GM19043 (cell line): ENCODE data around the gene SDK2.

Experiments used
- ATAC-seq: cut with Tn5 transposase; IDR thresholded peaks from one replicate; pipeline ENCODE4 v1.9.1; 2021; ENCODE audit warnings: low read depth; ENCODE audit not compliant: unreplicated experiment

SDK2 gene

GRCh38 chr17:73514146-73514863, 129.9 kb downstream of the SDK2 start:
- ATAC-seq = no peak

- ATAC-seq = no peak
Measured at GRCh38 chr17:73513426-73513825, 130.8 kb downstream of the SDK2 start.

GRCh38 chr17:73511719-73512115, 132.5 kb downstream of the SDK2 start:
- no peak for ATAC-seq

DNA sequence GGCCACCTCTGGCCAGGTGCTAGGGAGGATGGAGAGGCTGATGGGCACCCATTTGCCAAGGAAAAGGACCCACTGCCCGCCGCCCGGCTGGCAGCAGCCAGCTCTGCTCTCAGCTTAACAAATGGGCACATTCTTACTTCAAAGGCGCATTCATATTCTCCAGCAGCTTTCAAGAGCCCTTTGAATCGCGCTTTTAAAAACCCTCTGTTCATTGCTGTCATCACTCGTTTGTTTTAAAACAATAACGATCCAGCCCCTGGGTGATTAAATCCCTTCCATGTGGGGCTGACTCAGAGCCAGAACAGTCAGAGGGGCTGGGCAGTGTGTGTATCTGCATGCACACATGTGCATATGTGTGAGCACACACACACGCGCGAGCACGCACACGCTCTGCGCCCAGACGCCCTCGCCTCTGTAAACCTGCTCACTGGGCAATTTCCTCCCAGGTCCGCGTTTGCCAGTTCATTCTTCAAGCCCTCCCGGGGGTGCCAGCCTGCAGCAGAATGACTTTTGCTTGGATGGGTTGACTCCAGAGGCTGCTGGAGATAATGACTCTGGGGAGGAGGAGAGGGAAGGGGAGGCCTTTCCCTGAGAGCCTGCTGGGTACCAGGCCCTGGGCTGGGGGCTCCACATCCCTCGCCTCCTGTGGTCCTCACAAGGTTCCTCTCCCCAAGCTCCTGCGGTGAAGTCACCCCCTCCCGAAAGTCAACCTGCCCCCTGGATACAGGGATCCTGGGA, 133.1 kb downstream of the SDK2 start:
- no peak for ATAC-seq

- no peak for ATAC-seq
Measured at GRCh38 chr17:73508931-73509605, 135.2 kb downstream of the SDK2 start.

- ATAC-seq = no peak
Measured at GRCh38 chr17:73508057-73508930, 136.0 kb downstream of the SDK2 start.

- no peak for ATAC-seq
Measured at GRCh38 chr17:73506470-73507435, 137.5 kb downstream of the SDK2 start.

DNA sequence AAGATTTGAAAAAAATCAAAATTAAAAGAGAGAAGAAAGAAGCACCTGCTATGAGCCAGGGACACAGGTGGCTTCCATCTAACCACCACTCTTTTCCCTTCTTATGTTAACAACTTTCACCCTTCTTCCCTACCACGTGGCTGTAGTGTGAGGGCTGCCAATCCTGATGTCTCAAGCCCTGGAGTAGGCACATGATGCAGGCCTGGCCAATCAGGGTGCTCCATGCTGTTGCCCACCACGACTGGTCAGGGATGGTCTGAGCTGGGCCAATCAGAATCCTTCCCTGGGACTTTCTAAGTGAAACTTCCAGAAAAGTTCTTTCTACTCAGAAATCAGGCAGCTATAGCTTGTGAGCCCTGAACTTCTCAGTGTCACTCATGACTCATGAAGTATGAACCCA, 140.7 kb downstream of the SDK2 start:
- no peak for ATAC-seq

DNA sequence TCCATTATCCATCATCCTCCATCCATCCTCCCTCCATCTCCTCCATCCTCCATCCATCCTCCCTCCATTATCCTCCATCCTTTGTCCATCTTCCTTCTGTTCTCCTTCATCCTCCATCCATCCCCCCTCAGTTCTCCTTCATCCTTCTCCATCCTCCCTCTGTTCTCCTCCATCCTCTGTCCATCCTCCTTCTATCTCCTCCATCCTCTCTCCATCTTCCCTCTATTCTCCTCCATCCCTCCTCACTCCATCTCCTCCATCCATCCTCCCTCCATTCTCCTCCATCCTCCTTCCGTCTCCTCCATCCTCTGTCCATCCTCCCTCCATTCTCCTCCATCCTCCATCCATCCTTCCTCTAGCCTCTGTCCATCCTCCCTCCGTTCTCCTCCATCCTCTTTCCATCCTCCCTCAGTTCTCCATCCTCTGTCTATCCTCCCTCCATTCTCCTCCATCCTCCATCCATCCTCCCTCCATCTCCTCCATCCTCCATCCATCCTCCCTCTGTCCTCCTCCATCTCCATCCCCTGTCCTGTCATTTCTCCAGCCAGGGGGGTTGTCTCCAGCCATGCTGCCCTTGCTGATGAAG, 143.7 kb downstream of the SDK2 start:
- no peak for ATAC-seq

GRCh38 chr17:73498886-73499554, 145.2 kb downstream of the SDK2 start:
- ATAC-seq = no peak

GRCh38 chr17:73498176-73498575, 146.1 kb downstream of the SDK2 start:
- no peak for ATAC-seq

GRCh38 chr17:73497721-73498120, 146.5 kb downstream of the SDK2 start:
- no peak for ATAC-seq

GRCh38 chr17:73496232-73496631, 148.0 kb downstream of the SDK2 start:
- no peak for ATAC-seq

GRCh38 chr17:73495641-73496040, 148.6 kb downstream of the SDK2 start:
- ATAC-seq = no peak

GRCh38 chr17:73494950-73495349, 149.3 kb downstream of the SDK2 start:
- no peak for ATAC-seq

- ATAC-seq = no peak
Measured at GRCh38 chr17:73493956-73494926, 150.0 kb downstream of the SDK2 start.
